Esophagus squamous epithelium (tissue), 5 donors: ENCODE measurements around the gene ZER1. TPM values are rescaled to one million over a fixed set of nuclear protein-coding genes. Genes with fewer than 3 reads are reported as not detected.

ENCODE experiments used
- DNase-seq: peaks from one replicate; lab custom pipeline; 2025; lab: John Stamatoyannopoulos, UW
- H3K27ac ChIP-seq, 4 donors: fragments of 200-600 bp; sonication (generic); one replicate each; pipeline ENCODE4 v1.5.1; 2016 to 2019; ENCODE audit warnings: mild to moderate bottlenecking in 1 of 4
- H3K27me3 ChIP-seq, 4 donors: fragments of 200-600 bp; sonication (generic); 1 replicate in 3 of 4; 2 replicates in 1 of 4; pipeline versions ENCODE4 v1.5.1 to v1.6.0; 2017 to 2021; ENCODE audit warnings: antibody characterized with exemption in 1 of 4
- H3K36me3 ChIP-seq, 3 donors: fragments of 200-600 bp; sonication (generic); one replicate each; pipeline ENCODE4 v1.5.1; 2016 to 2019
- H3K4me1 ChIP-seq, 3 donors: fragments of 200-600 bp; sonication (generic); one replicate each; pipeline ENCODE4 v1.5.1; 2017 to 2019
- H3K4me3 ChIP-seq, 4 donors: fragments of 200-600 bp; sonication (generic); 1 replicate in 3 of 4; 2 replicates in 1 of 4; pipeline ENCODE4 v1.5.1; 2016 to 2019; ENCODE audit warnings: mild to moderate bottlenecking in 2 of 4, moderate library complexity in 1 of 4
- H3K9me3 ChIP-seq, 3 donors: fragments of 200-600 bp; sonication (generic); one replicate each; pipeline ENCODE4 v1.5.1; 2016 to 2019
- POLR2A ChIP-seq, 4 donors: fragments of 450-650 bp; IDR thresholded peaks; one replicate each; pipeline ENCODE4 v1.6.1; 2017; ENCODE audit warnings: antibody characterized with exemption in 4 of 4, mild to moderate bottlenecking in 4 of 4, moderate library complexity in 3 of 4
- WGBS, 2 donors: methylation state at CpG; one replicate each; pipeline ENCODE4 v1.1.5; 2018; 5-methylcytosine and 5-hydroxymethylcytosine counted together
- intact Hi-C: fragments of 100-400 bp; cut with DNase I; formaldehyde crosslinking; loops from one replicate; pipeline ENCODE4 v1.15.0; 2022
- total RNA-seq, 4 donors: library from RNA; depleted of rRNA; stranded (reverse); fragments of >200 nt; gene quantifications; one replicate each; pipeline ENCODE4 v1.1.0, GENCODE V29; 2016
- TF ChIP-seq, protein P1 (sequence below), 6 experiments: fragments of 450-650 bp in 4 of 6; fragments of 200-600 bp in 2 of 6; sonication (generic) in 2 of 6; IDR thresholded peaks; one replicate each; pipeline ENCODE4 v1.5.1; 2016 to 2019; ENCODE audit warnings: antibody characterized with exemption in 6 of 6, mild to moderate bottlenecking in 4 of 6, moderate library complexity in 4 of 6
- donor health status: DM: yes; HTN: yes; CAD: no.

Gene ZER1
- total RNA-seq, 4 donors from 2014 or later, result 20.1 to 51.4 (median 29.0) TPM

- no peak for DNase-seq
These were observed 21.4 kb upstream of the ZER1 start for GRCh38 chr9:128792978-128793686.

GRCh38 chr9:128792134-128792533 is 20.4 kb upstream of the ZER1 start:
- Histone ChIP-seq H3K4me3 (no peak overlapping the region), H3K36me3 (peaks cover 19 to 77% (median 29%) of the 10 kb centered on the region in 3 donors), H3K4me1 (peaks cover 9 to 17% (median 9%) of the 10 kb centered on the region in 3 donors), H3K27me3 (no peaks in the 10 kb centered on the region), H3K9me3 (no peaks in the 10 kb centered on the region), H3K27ac (no peak overlapping the region)
- WGBS, 2 donors, result 82% methylated on average over 5 of the region's 9 CpGs; no CpG with 5 or more reads in 1 of the 2 donors
- TF ChIP-seq POLR2A (IDR thresholded peaks at IDR 0.05), result no peak
- TF ChIP-seq, protein P1, sequence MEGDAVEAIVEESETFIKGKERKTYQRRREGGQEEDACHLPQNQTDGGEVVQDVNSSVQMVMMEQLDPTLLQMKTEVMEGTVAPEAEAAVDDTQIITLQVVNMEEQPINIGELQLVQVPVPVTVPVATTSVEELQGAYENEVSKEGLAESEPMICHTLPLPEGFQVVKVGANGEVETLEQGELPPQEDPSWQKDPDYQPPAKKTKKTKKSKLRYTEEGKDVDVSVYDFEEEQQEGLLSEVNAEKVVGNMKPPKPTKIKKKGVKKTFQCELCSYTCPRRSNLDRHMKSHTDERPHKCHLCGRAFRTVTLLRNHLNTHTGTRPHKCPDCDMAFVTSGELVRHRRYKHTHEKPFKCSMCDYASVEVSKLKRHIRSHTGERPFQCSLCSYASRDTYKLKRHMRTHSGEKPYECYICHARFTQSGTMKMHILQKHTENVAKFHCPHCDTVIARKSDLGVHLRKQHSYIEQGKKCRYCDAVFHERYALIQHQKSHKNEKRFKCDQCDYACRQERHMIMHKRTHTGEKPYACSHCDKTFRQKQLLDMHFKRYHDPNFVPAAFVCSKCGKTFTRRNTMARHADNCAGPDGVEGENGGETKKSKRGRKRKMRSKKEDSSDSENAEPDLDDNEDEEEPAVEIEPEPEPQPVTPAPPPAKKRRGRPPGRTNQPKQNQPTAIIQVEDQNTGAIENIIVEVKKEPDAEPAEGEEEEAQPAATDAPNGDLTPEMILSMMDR (IDR thresholded peaks at IDR 0.05), result no peak
- intact Hi-C loops, result no loop called here
- no peak for DNase-seq

More at GRCh38 chr9:128792978-128793686, 21.4 kb upstream of the ZER1 start:
- 78 to 79% methylated on average over 7 to 8 of the region's 8 CpGs for WGBS, 2 donors
- H3K27ac ChIP-seq, result no peak overlapping the region
- H3K4me3 ChIP-seq, result no peak overlapping the region
- peaks cover 4 to 9% (median 4%) of the 10 kb centered on the region in 3 donors for H3K4me1 ChIP-seq
- TF ChIP-seq, protein P1 (IDR thresholded peaks at IDR 0.05), result no peak
- TF ChIP-seq POLR2A (IDR thresholded peaks at IDR 0.05), result no peak
- peaks cover 27 to 87% (median 39%) of the 10 kb centered on the region in 3 donors for H3K36me3 ChIP-seq
- intact Hi-C loops, result no loop called here
- H3K9me3 ChIP-seq, result no peaks in the 10 kb centered on the region
- H3K27me3 ChIP-seq, result no peaks in the 10 kb centered on the region

DNA sequence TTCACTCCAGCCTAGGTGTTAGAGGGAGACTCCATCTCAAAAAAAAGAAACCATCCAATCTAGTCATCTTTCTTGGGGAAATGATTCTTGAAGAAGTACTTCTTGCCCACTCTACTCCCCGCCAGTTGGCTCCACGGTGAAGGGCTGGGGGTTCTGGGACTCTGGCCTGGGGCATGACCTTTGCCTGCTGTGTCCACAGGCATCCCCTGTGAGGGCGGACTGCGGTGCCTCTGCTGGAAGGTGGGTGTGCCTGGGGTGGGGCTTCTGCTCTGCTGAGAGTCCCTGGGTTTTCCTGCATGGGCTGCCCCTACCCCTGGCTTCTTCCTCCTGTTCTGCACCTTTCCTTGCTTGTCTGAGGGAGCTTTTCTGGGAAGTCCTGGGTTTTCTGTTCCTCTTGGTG is 18.8 kb upstream of the ZER1 start:
- peaks cover 9 to 24% (median 14%) of the 10 kb centered on the region in 3 donors for H3K4me1 ChIP-seq
- H3K4me3 ChIP-seq, result no peak overlapping the region
- H3K27me3 ChIP-seq, result no peaks in the 10 kb centered on the region
- intact Hi-C loops, result no loop called here
- 60 to 96% methylated on average over 1 to 4 of the region's 4 CpGs for WGBS, 2 donors
- DNase-seq, result no peak
- peaks cover 17 to 61% (median 27%) of the 10 kb centered on the region in 3 donors for H3K36me3 ChIP-seq
- H3K27ac ChIP-seq, result no peak overlapping the region
- H3K9me3 ChIP-seq, result no peaks in the 10 kb centered on the region
- TF ChIP-seq, protein P1 (IDR thresholded peaks at IDR 0.05), result no peak
- no peak for TF ChIP-seq POLR2A (IDR thresholded peaks at IDR 0.05)

DNA sequence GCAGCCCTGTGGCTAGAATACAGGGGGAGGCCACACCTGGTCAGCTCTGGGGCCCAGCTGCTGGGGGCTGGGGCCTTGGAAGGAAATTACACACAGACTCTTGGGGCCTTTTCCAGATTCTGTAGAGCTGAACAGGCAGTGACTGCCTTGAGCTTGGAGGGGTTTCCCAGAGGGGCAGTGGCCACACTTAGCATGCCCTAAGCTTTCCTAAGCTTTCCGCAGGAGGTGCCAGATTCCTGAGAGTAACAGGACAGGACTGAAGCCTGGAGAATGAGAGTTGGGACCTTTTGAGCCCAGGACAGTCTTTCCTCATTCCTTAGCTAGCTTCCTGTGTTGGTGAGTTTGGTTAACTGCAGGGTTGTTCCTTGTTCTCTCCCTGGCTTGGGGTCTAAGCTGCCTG is 16.7 kb upstream of the ZER1 start:
- intact Hi-C loops, result no loop called here
- Histone ChIP-seq H3K4me3 (peak overlapping the region in 2 of 4 donors; percentile 94 to 99), H3K27me3 (no peaks in the 10 kb centered on the region), H3K4me1 (peaks cover 9 to 24% (median 14%) of the 10 kb centered on the region in 3 donors), H3K36me3 (peaks cover 17 to 43% (median 19%) of the 10 kb centered on the region in 3 donors), H3K9me3 (no peaks in the 10 kb centered on the region), H3K27ac (peak overlapping the region in 1 of 4 donors; percentile 94)
- WGBS, 2 donors, result no CpG with 5 or more reads among the region's 1 CpG
- DNase-seq, result no peak
- TF ChIP-seq, protein P1 (IDR thresholded peaks at IDR 0.05), result no peak

DNA sequence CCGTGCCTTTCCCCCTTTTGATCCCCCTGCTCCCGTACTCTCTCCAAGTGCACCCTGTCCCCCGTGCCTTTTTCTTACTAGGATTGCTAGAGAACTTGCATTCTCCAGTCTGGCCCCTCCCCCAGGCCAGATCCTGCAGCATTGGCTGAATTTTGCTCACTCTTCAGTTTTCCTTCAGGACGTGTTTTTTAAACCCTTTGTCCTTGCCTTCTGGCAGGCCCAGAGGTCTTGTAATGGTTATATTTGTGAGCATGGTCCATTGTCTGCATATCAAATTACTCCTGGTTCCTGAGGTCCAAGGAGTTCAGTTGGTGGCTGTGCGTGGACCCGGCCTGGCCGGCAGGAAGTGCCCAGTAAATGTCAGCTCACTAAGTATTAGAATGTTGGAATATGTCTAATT is 15.9 kb upstream of the ZER1 start:
- no peak for DNase-seq
- H3K27ac ChIP-seq, result peak overlapping the region; percentile 88 to 94 (median 90)
- peaks cover 9 to 24% (median 14%) of the 10 kb centered on the region in 3 donors for H3K4me1 ChIP-seq
- H3K9me3 ChIP-seq, result no peaks in the 10 kb centered on the region
- TF ChIP-seq POLR2A (IDR thresholded peaks at IDR 0.05), result no peak
- TF ChIP-seq, protein P1 (IDR thresholded peaks at IDR 0.05), result no peak
- H3K27me3 ChIP-seq, result no peaks in the 10 kb centered on the region
- H3K4me3 ChIP-seq, result peak overlapping the region; percentile 76 to 99 (median 90)
- intact Hi-C loops, result no loop called here
- 1 to 4% methylated on average over 7 of the region's 7 CpGs for WGBS, 2 donors
- peaks cover 13 to 35% (median 15%) of the 10 kb centered on the region in 3 donors for H3K36me3 ChIP-seq
